Central memory CD8-positive, alpha-beta T cell (primary cell): Measurements from ENCODE around the gene EHBP1L1.

ENCODE experiments used
- ATAC-seq: fragments of 150-1000 bp; cut with Tn5 transposase; replicated peaks from 2 replicates; pipeline ENCODE4 v1.10.0; 2022; ENCODE audit warnings: mild to moderate bottlenecking, moderate FRiP score, moderate number of reproducible peaks; ENCODE audit not compliant: poor library complexity, severe bottlenecking; ENCODE audit errors: extremely low read depth
- DNase-seq, 2 donors: peaks; one replicate each; pipeline ENCODE4 v3.0.0; 2021; ENCODE audit warnings: low spot score in 2 of 2
- H3K27ac Mint-ChIP-seq: one replicate; pipeline ENCODE4 v1.8.0; 2022; ENCODE audit warnings: low read depth, mild to moderate bottlenecking, moderate library complexity, mixed read lengths
- H3K27me3 Mint-ChIP-seq: one replicate; pipeline ENCODE4 v1.8.0; 2022; ENCODE audit warnings: mixed read lengths
- H3K36me3 Mint-ChIP-seq: one replicate; pipeline ENCODE4 v1.8.0; 2022; ENCODE audit warnings: mild to moderate bottlenecking, moderate library complexity, mixed read lengths; ENCODE audit not compliant: insufficient read depth
- H3K4me1 Mint-ChIP-seq: one replicate; pipeline ENCODE4 v1.8.0; 2022; ENCODE audit warnings: mixed read lengths
- H3K4me3 Mint-ChIP-seq: one replicate; pipeline ENCODE4 v1.8.0; 2022; ENCODE audit warnings: mild to moderate bottlenecking, moderate library complexity, mixed read lengths
- H3K9me3 Mint-ChIP-seq: one replicate; pipeline ENCODE4 v1.8.0; 2022; ENCODE audit warnings: mixed read lengths

The EHBP1L1 gene

DNA sequence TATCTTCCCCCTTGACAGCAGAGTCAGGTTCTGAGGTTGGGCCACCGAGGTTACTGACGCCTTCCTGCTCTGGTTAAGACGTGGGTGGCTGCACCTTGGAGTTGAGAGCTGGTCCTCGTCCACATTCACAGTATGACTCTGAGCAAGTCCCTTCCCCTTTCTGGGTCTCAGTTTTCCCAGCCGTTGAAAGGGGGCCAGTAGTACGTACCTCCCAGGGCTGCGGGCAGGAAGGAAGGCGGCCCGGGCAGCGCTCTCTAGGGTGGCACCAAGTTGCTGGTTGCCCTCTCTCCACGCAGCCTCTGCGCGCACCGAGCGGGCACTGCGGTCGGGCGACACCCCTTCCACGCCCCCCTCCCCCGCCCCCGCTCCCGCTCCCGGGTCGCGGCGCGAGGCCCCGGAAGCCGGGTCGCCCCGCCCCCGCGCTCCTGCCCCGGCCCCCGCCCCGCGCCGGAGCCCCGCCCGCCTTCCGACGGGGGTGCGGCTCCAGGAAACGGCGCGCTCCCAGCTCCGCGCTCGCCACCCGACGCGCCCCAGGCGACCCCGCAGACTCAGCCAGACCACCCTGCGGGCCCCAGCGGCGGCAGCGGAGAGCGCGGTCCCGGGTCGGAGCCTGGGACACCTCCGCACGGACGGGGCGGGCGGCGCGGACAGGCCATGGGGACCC lies at the start of gene EHBP1L1:
Gene EHBP1L1 (plus strand): TSS at position 486 of the 664 bp plus-strand sequence. CDS start 250 bp downstream, outside the sequence.
- no peaks in the 10 kb centered on the region for H3K9me3 Mint-ChIP-seq
- ATAC-seq (peak; percentile 29), DNase-seq (peak; percentile 45 to 47)
- peaks cover 67% of the 10 kb centered on the region for H3K4me1 Mint-ChIP-seq
- H3K27ac Mint-ChIP-seq, result peak within 1 kb of the TSS; percentile 99
- H3K4me3 Mint-ChIP-seq, result peak within 1 kb of the TSS; percentile 97
- H3K36me3 Mint-ChIP-seq, result peaks cover 36% of the 10 kb centered on the region
- no peaks in the 10 kb centered on the region for H3K27me3 Mint-ChIP-seq

DNA sequence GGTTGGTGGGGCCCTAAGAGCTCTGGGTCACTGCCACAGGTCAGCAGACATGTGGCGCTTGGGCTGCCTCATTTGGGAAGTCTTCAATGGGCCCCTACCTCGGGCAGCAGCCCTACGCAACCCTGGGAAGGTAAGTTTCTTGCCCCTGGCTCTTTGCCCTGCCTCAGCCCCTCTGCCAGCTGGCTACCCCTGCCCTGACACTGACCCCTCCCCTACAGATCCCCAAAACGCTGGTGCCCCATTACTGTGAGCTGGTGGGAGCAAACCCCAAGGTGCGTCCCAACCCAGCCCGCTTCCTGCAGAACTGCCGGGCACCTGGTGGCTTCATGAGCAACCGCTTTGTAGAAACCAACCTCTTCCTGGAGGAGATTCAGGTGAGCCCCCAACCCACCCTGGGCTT lies 49.1 kb upstream of the EHBP1L1 start:
- Mint-ChIP-seq H3K9me3 (no peaks in the 10 kb centered on the region), H3K36me3 (peaks cover 23% of the 10 kb centered on the region), H3K27ac (no peak overlapping the region), H3K4me1 (peaks cover 33% of the 10 kb centered on the region), H3K4me3 (peak overlapping the region; percentile 65), H3K27me3 (no peaks in the 10 kb centered on the region)
- DNase-seq, result no peak
- ATAC-seq, result no peak

DNA sequence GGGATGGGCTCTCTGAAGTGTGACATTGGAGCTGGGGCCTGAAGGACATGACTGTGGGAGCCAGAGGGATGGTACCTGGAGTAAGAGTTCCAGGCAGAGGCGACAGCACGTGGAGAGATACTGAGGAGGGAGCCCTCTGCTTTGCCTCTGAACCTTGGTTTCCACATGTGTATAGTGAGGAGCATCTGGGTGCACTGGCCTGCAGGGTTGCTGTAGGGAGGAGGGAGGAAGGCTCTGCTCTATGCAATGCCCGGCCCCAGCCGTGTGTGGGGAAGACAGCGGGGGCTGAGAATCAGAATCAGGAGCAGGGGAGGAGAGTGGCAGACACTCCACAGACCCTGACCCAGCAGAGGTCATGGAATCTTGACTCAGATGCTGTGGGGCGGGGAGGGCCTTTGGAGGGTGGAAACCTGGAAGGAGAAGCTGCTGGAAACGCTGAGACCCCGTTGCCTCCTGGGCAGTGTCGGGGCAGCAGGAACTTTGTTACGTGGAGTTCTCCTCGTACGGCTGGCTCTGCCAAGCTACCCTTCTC lies 47.0 kb upstream of the EHBP1L1 start:
- Mint-ChIP-seq H3K4me1 (peaks cover 20% of the 10 kb centered on the region), H3K4me3 (no peak overlapping the region), H3K9me3 (no peaks in the 10 kb centered on the region), H3K27ac (no peak overlapping the region), H3K27me3 (no peaks in the 10 kb centered on the region), H3K36me3 (peaks cover 34% of the 10 kb centered on the region)
- DNase-seq, result no peak
- ATAC-seq, result no peak

DNA sequence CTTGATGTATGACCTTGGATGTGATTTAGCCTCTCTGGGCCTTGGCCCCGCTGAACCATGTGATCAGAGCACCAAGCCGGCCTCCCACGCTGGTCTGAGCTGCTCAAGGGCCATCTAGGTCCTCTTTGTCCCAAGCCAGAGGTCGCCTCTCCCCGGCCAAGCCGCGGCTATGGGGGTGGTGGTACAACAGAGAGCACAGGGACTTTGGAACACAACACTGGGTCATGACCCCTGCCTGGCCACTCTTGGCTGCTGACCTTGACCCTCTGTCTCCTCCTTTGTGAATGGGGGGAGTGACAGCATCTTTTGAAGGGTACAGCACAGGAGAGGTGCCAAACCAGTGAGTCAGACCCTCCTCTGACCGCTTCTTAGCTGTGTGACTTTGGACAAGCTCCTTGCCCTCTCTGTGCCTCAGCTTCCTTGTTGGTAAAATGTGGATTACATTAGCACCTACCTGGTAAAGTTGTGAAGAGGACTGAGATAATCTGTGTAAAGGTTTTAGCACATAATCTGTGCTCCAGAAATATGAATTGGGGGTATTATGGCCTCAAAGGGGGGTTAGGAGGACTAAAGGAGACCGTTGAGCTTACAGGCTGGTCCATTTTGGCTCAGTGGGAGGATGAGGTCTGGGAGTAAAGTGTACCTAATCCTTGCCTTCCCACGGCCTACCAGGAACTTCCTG lies 46.2 kb upstream of the EHBP1L1 start:
- DNase-seq, result no peak
- no peak overlapping the region for H3K27ac Mint-ChIP-seq
- no peaks in the 10 kb centered on the region for H3K27me3 Mint-ChIP-seq
- H3K4me1 Mint-ChIP-seq, result peaks cover 13% of the 10 kb centered on the region
- no peaks in the 10 kb centered on the region for H3K9me3 Mint-ChIP-seq
- ATAC-seq, result no peak
- H3K36me3 Mint-ChIP-seq, result peaks cover 38% of the 10 kb centered on the region
- H3K4me3 Mint-ChIP-seq, result no peak overlapping the region

DNA sequence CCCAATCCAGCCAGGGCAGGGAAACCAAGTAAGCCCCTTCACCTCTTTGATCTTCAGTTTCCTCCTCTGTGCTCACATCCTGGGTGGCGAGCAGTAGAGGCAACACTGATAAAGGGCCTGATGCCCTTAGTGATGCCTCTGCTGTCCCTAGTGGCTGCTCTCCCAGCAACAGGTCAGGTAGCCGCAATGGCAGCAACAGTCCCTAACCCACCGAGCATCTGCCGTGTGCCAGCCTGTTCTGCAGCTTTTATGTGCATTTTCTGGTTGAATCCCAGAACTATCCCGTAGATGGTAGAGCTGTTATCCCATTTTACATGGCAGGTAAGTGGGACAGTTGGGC lies 45.7 kb upstream of the EHBP1L1 start:
- Mint-ChIP-seq H3K36me3 (peaks cover 38% of the 10 kb centered on the region), H3K4me3 (no peak overlapping the region), H3K27ac (no peak overlapping the region), H3K9me3 (no peaks in the 10 kb centered on the region), H3K27me3 (no peaks in the 10 kb centered on the region), H3K4me1 (peaks cover 12% of the 10 kb centered on the region)
- ATAC-seq (peak; percentile 57), DNase-seq (no peak)

DNA sequence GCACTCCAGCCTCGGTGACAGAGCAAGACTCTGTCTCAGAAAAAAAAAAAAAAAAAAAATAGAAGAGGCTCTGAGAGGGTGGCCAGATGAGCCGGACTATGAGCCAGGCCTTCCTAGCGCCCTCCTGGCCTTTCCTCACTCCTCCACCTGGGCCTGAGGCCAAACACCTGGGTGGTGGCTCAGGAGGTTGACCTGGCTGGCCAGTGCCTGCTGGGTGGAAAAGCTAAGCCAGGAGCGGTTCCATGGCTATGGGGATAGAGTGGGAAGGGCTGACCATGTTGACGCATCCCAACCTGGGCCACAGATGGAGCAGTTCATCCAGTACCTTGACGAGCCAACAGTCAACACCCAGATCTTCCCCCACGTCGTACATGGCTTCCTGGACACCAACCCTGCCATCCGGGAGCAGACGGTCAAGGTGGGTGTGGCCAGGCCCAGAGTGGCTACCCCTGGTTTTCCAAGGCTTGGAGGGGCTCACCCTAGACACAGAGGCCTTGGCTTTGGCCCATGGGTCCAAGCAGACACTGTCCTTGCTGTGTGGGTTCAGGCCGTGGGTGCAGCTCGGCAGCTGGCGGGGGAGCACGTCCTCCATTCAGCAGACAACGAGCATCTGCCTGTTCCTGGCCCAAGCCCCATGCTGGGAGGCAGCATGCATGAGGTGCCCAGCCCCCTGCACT lies 43.3 kb upstream of the EHBP1L1 start:
- ATAC-seq (no peak), DNase-seq (no peak)
- H3K4me1 Mint-ChIP-seq, result no peaks in the 10 kb centered on the region
- no peak overlapping the region for H3K27ac Mint-ChIP-seq
- H3K36me3 Mint-ChIP-seq, result peaks cover 39% of the 10 kb centered on the region
- H3K4me3 Mint-ChIP-seq, result no peak overlapping the region
- H3K9me3 Mint-ChIP-seq, result no peaks in the 10 kb centered on the region
- H3K27me3 Mint-ChIP-seq, result no peaks in the 10 kb centered on the region

DNA sequence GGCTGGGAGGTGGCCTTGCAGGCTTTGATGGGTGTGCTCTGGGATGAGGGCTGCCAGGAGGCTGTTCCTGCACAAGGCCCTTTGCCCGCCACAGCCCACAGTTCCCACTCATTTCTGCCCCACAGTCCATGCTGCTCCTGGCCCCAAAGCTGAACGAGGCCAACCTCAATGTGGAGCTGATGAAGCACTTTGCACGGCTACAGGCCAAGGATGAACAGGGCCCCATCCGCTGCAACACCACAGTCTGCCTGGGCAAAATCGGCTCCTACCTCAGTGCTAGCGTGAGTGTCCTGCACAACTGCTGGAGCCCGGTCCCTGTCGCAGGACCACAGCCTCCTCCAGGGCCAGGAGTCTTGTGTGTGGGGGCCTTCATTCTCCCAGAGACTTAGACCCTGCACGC lies 40.8 kb upstream of the EHBP1L1 start:
- Mint-ChIP-seq H3K27ac (no peak overlapping the region), H3K27me3 (no peaks in the 10 kb centered on the region), H3K36me3 (peaks cover 34% of the 10 kb centered on the region), H3K9me3 (no peaks in the 10 kb centered on the region), H3K4me1 (no peaks in the 10 kb centered on the region), H3K4me3 (no peak overlapping the region)
- DNase-seq (no peak), ATAC-seq (no peak)

DNA sequence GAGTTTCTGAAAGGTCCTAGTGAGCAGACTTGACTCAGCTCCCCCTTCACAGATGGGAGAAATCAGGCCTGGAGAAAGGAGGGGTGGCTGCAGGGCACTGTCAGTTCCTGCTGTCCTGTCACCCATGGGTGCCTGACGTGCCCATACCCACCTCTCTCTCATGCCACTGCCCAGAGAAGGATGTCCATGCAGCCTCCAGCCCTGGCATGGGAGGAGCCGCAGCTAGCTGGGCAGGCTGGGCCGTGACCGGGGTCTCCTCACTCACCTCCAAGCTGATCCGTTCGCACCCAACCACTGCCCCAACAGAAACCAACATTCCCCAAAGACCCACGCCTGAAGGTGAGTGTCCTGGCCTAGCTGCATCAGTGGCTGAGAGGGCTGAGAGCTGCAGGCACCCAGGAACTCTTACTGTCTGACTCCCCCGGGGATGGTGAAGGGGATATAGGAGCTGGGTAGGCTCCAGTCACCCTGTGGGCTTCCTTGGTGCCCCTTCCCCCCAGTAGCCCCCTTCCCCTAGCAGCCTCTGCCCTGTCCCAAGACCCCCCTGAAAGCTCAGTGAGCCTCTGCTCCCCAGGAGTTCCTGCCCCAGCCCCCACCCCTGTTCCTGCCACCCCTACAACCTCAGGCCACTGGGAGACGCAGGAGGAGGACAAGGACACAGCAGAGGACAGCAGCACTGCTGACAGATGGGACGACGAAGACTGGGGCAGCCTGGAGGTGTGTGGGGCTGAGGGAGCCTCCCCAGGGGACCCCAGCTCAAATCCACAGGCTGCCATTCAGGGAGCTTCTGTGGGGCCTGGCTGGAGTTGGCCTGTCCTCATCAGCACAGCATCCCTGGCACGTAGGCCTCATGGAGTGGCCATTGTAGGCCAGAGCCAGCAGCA lies 39.2 kb upstream of the EHBP1L1 start:
- Mint-ChIP-seq H3K27ac (peak overlapping the region; percentile 17), H3K4me1 (peaks cover 5% of the 10 kb centered on the region)
- no peak for DNase-seq

DNA sequence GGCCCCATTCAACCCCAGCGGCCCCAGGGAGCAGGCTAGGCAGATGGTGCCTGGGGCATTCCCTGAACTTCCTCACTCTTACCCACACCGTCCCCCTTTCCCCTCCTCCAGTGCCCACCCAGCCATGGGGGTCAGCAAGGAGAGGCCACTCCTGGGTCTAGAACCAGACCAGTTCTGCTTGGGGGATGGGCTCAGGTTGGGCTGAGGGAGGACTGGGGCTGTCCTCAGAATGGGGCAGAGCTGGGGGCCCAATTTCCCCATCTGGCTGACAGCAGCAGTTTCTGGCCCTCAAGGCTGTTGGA lies 38.6 kb upstream of the EHBP1L1 start:
- Mint-ChIP-seq H3K9me3 (no peaks in the 10 kb centered on the region), H3K27me3 (no peaks in the 10 kb centered on the region), H3K4me3 (peak overlapping the region; percentile 18), H3K36me3 (peaks cover 21% of the 10 kb centered on the region), H3K4me1 (peaks cover 10% of the 10 kb centered on the region), H3K27ac (no peak overlapping the region)
- DNase-seq (no peak), ATAC-seq (no peak)

More for the DNA sequence above, 39.2 kb upstream of the EHBP1L1 start:
- Mint-ChIP-seq H3K4me3 (no peak overlapping the region), H3K9me3 (no peaks in the 10 kb centered on the region), H3K36me3 (peaks cover 25% of the 10 kb centered on the region), H3K27me3 (no peaks in the 10 kb centered on the region)
- no peak for ATAC-seq

DNA sequence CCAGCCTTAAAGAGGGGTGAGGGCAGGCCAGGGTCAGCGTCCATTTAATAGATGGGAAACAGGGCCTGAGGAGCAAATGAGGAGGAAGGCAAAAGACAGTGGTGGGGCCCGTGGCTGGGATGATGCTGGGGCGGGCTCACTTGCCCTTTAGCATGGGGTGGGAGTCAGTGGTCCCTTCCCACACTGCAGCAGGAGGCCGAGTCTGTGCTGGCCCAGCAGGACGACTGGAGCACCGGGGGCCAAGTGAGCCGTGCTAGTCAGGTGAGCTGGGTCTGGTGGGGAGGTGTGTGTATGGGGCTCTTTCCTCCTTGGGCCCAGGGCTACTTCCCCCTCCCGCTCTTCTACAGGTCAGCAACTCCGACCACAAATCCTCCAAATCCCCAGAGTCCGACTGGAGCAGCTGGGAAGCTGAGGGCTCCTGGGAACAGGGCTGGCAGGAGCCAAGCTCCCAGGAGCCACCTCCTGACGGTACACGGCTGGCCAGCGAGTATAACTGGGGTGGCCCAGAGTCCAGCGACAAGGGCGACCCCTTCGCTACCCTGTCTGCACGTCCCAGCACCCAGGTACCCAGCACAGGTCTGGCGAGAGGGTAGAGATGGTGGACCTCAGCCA lies 38.1 kb upstream of the EHBP1L1 start:
- Mint-ChIP-seq H3K9me3 (no peaks in the 10 kb centered on the region), H3K4me1 (peaks cover 10% of the 10 kb centered on the region), H3K27ac (no peak overlapping the region), H3K27me3 (no peaks in the 10 kb centered on the region), H3K4me3 (peak overlapping the region; percentile 18), H3K36me3 (peaks cover 20% of the 10 kb centered on the region)
- no peak for ATAC-seq
- no peak for DNase-seq

DNA sequence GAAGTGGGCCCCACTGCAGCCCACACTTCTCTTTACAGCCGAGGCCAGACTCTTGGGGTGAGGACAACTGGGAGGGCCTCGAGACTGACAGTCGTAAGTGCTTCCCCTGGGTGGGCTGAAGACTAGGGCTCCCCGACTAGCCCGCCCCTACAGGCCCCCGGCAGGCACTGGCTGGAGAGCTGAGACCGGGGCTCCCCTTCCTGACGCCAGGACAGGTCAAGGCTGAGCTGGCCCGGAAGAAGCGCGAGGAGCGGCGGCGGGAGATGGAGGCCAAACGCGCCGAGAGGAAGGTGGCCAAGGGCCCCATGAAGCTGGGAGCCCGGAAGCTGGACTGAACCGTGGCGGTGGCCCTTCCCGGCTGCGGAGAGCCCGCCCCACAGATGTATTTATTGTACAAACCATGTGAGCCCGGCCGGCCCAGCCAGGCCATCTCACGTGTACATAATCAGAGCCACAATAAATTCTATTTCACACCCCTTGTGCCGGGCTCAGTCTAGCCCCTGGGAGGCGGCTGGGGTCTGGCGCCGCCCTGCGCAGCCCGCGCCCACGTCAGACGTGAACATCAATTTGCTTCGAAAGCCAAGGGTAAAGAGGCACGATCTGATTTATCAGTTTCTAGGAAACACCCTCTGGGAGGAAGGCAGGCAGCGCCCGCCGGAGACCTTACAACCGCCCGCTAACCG lies 37.5 kb upstream of the EHBP1L1 start:
- Mint-ChIP-seq H3K27ac (no peak overlapping the region), H3K36me3 (peaks cover 16% of the 10 kb centered on the region)

More for the DNA sequence above, 37.5 kb upstream of the EHBP1L1 start:
- DNase-seq (no peak), ATAC-seq (no peak)
- H3K9me3 Mint-ChIP-seq, result no peaks in the 10 kb centered on the region
- no peaks in the 10 kb centered on the region for H3K27me3 Mint-ChIP-seq
- H3K4me3 Mint-ChIP-seq, result peak overlapping the region; percentile 18
- H3K4me1 Mint-ChIP-seq, result peaks cover 10% of the 10 kb centered on the region
